ENCODE data around the gene LOX.

LOX gene

DNA sequence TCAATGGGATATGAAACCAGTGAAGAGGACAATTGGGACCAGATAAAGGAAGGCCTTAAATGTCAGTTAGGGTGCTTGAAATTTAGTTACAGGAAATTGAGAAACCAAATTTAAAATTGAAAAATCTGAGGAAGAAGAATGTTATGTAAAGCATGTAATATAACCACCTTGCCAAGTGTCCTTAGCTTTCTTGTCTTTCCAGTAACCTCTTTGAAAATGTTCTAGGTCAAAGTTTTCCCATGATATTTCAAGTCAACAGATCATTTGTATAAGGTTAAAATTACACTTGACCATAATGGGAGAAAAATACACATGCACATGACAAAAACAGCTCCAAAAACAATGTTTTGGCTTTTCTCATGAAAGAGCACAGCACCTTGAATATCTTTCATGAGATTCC is 21.1 kb downstream of the LOX start:
- Histone ChIP-seq H3K56ac (ENCODE audit: low read length) (no peak overlapping the region), H3K4me1 (ENCODE audit: control insufficient read depth, low read depth, low read length) (no peaks in the 10 kb centered on the region), H2BK120ac (ENCODE audit: low read depth, low read length) (no peak overlapping the region), H3K4me3 (ENCODE audit: low read length) (no peak overlapping the region), H3K27ac (ENCODE audit: low read depth, low read length) (no peak overlapping the region), H3K4ac (ENCODE audit: low read depth, low read length) (no peak overlapping the region), H3K4me2 (ENCODE audit: low read length) (no peak overlapping the region), H3K27me3 (ENCODE audit: insufficient read depth, low read length, poor library complexity) (no peaks in the 10 kb centered on the region), H3K23ac (ENCODE audit: low read length) (no peak overlapping the region), H2BK15ac (replicated peaks; ENCODE audit: low read depth) (no peak overlapping the region), H3K18ac (ENCODE audit: low read length) (no peak overlapping the region), H4K8ac (ENCODE audit: low read depth, low read length) (no peak overlapping the region), H2AK5ac (ENCODE audit: low read length) (no peak overlapping the region), H3K79me1 (ENCODE audit: low read length) (no peaks in the 10 kb centered on the region), H4K5ac (ENCODE audit: low read length) (no peak overlapping the region), H3K36me3 (ENCODE audit: control insufficient read depth, insufficient read depth, low read length) (no peaks in the 10 kb centered on the region), H2BK5ac (ENCODE audit: low read length) (no peak overlapping the region), H3K9ac (ENCODE audit: low read length) (no peak overlapping the region), H3K79me2 (ENCODE audit: control insufficient read depth, insufficient read depth, low read length) (no peaks in the 10 kb centered on the region)
- no peak for DNase-seq

GRCh38 chr5:122054266-122054665 is 23.8 kb downstream of the LOX start:
- Histone ChIP-seq H3K36me3 (ENCODE audit: control insufficient read depth, insufficient read depth, low read length) (no peaks in the 10 kb centered on the region), H3K79me2 (ENCODE audit: control insufficient read depth, insufficient read depth, low read length) (no peaks in the 10 kb centered on the region), H3K23ac (ENCODE audit: low read length) (no peak overlapping the region), H2AK5ac (ENCODE audit: low read length) (no peak overlapping the region), H3K4me2 (ENCODE audit: low read length) (no peak overlapping the region), H3K4ac (ENCODE audit: low read depth, low read length) (no peak overlapping the region), H3K18ac (ENCODE audit: low read length) (no peak overlapping the region), H4K8ac (ENCODE audit: low read depth, low read length) (no peak overlapping the region), H3K9ac (ENCODE audit: low read length) (no peak overlapping the region), H2BK5ac (ENCODE audit: low read length) (no peak overlapping the region), H3K56ac (ENCODE audit: low read length) (no peak overlapping the region), H3K79me1 (ENCODE audit: low read length) (no peaks in the 10 kb centered on the region), H2BK120ac (ENCODE audit: low read depth, low read length) (no peak overlapping the region), H3K27ac (ENCODE audit: low read depth, low read length) (no peak overlapping the region), H3K4me3 (ENCODE audit: low read length) (no peak overlapping the region), H2BK15ac (replicated peaks; ENCODE audit: low read depth) (no peak overlapping the region), H3K27me3 (ENCODE audit: insufficient read depth, low read length, poor library complexity) (no peaks in the 10 kb centered on the region), H3K4me1 (ENCODE audit: control insufficient read depth, low read depth, low read length) (no peaks in the 10 kb centered on the region), H4K5ac (ENCODE audit: low read length) (no peak overlapping the region)
- no CpG with 5 or more reads among the region's 4 CpGs for WGBS (ENCODE audit: extremely low coverage, insufficient coverage, low lambda C conversion rate)
- no peak for DNase-seq

DNA sequence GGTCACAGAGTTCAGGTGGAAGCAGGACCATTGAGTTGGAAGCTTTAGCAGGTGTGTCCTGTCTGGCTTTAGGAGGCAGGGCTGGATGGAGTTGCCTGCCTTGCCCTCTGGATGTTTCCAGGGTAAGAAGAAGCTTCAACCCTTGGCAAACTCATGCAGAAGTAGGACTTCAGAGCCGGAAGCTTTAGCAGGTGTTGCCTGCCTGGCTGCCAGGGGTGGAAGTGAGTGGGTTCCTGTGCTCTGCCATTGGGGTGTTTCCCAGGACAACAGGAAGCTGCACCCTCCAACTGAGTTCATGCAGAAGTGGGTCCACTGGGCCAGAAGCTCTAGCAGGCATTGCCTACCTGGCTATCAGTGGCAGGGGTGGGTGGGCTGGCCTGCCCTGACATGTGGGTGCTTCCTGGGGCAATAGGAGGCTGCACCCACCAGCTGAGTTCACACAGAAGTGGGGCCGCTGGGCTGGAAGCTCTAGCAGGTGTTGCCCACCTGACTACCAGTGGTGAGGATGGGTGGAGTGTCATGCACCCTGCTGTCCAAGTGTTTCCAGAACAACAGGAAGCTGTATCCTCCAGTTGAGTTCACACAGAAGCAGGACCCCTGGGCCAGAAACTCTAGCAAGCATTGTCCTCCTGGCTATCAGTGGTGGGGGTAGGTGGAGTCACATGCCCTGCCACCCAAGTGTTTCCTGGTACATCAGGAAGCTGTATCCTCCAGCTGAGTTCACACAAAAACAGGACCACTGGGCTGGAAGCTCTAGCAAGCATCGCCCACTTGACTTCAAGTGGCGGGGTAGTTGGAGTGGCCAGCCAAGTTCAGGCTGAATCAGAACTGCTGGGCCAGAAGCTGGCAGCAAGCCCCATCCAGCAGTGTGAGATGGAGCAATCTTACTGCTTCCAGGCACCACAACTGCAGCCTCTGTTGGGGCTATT is 24.6 kb downstream of the LOX start:
- Histone ChIP-seq H3K4ac (ENCODE audit: low read depth, low read length) (no peak overlapping the region), H3K18ac (ENCODE audit: low read length) (no peak overlapping the region), H4K8ac (ENCODE audit: low read depth, low read length) (no peak overlapping the region), H3K4me3 (ENCODE audit: low read length) (no peak overlapping the region), H3K79me1 (ENCODE audit: low read length) (no peaks in the 10 kb centered on the region), H3K9ac (ENCODE audit: low read length) (no peak overlapping the region), H2AK5ac (ENCODE audit: low read length) (no peak overlapping the region), H3K56ac (ENCODE audit: low read length) (no peak overlapping the region), H4K5ac (ENCODE audit: low read length) (no peak overlapping the region), H3K4me1 (ENCODE audit: control insufficient read depth, low read depth, low read length) (no peaks in the 10 kb centered on the region), H3K79me2 (ENCODE audit: control insufficient read depth, insufficient read depth, low read length) (no peaks in the 10 kb centered on the region), H2BK120ac (ENCODE audit: low read depth, low read length) (no peak overlapping the region), H3K27me3 (ENCODE audit: insufficient read depth, low read length, poor library complexity) (no peaks in the 10 kb centered on the region), H3K36me3 (ENCODE audit: control insufficient read depth, insufficient read depth, low read length) (no peaks in the 10 kb centered on the region), H2BK5ac (ENCODE audit: low read length) (no peak overlapping the region), H3K27ac (ENCODE audit: low read depth, low read length) (no peak overlapping the region), H3K4me2 (ENCODE audit: low read length) (no peak overlapping the region), H2BK15ac (replicated peaks; ENCODE audit: low read depth) (no peak overlapping the region), H3K23ac (ENCODE audit: low read length) (no peak overlapping the region)
- DNase-seq: no peak
- WGBS (ENCODE audit: extremely low coverage, insufficient coverage, low lambda C conversion rate): no CpG with 5 or more reads among the region's 4 CpGs

DNA sequence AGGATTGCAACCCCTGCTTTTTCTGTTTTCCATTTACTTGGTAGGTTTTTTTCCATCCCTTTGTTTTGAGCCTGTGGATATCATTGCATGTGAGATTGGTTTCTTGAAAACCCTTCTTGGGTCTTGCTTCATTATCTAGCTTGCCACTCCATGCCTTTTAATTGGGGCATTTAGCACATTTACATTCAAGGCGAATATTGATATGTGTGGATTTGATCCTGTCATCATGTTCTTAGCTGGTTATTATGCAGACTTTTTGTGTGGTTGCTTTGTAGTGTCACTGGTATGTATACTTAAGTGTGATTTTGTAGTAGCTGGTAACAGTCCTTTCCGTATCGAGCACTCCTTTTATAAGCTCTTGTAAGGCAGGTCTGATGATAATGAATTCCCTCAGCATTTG is 26.5 kb downstream of the LOX start:
- H3K4me2 ChIP-seq (ENCODE audit: low read length): no peak overlapping the region
- no CpG with 5 or more reads among the region's 3 CpGs for WGBS (ENCODE audit: extremely low coverage, insufficient coverage, low lambda C conversion rate)
- H3K23ac ChIP-seq (ENCODE audit: low read length): no peak overlapping the region
- H3K9ac ChIP-seq (ENCODE audit: low read length): no peak overlapping the region
- H3K79me1 ChIP-seq (ENCODE audit: low read length): no peaks in the 10 kb centered on the region
- H3K56ac ChIP-seq (ENCODE audit: low read length): no peak overlapping the region
- no peak overlapping the region for H2BK15ac ChIP-seq (replicated peaks; ENCODE audit: low read depth)
- no peak overlapping the region for H3K4me3 ChIP-seq (ENCODE audit: low read length)
- H2BK120ac ChIP-seq (ENCODE audit: low read depth, low read length): no peak overlapping the region
- no peak for DNase-seq
- no peaks in the 10 kb centered on the region for H3K79me2 ChIP-seq (ENCODE audit: control insufficient read depth, insufficient read depth, low read length)
- H3K27me3 ChIP-seq (ENCODE audit: insufficient read depth, low read length, poor library complexity): no peaks in the 10 kb centered on the region
- no peak overlapping the region for H4K8ac ChIP-seq (ENCODE audit: low read depth, low read length)
- no peak overlapping the region for H4K5ac ChIP-seq (ENCODE audit: low read length)
- no peak overlapping the region for H3K18ac ChIP-seq (ENCODE audit: low read length)
- H3K4me1 ChIP-seq (ENCODE audit: control insufficient read depth, low read depth, low read length): no peaks in the 10 kb centered on the region
- no peaks in the 10 kb centered on the region for H3K36me3 ChIP-seq (ENCODE audit: control insufficient read depth, insufficient read depth, low read length)
- no peak overlapping the region for H3K27ac ChIP-seq (ENCODE audit: low read depth, low read length)
- H2AK5ac ChIP-seq (ENCODE audit: low read length): no peak overlapping the region
- H2BK5ac ChIP-seq (ENCODE audit: low read length): no peak overlapping the region
- H3K4ac ChIP-seq (ENCODE audit: low read depth, low read length): no peak overlapping the region

GRCh38 chr5:122050959-122051358 is 27.1 kb downstream of the LOX start:
- H3K4me3 ChIP-seq (ENCODE audit: low read length): no peak overlapping the region
- H3K27ac ChIP-seq (ENCODE audit: low read depth, low read length): no peak overlapping the region
- no peak overlapping the region for H3K23ac ChIP-seq (ENCODE audit: low read length)
- no peak overlapping the region for H4K8ac ChIP-seq (ENCODE audit: low read depth, low read length)
- no peaks in the 10 kb centered on the region for H3K36me3 ChIP-seq (ENCODE audit: control insufficient read depth, insufficient read depth, low read length)
- no peak overlapping the region for H2AK5ac ChIP-seq (ENCODE audit: low read length)
- H2BK120ac ChIP-seq (ENCODE audit: low read depth, low read length): no peak overlapping the region
- no peak overlapping the region for H3K56ac ChIP-seq (ENCODE audit: low read length)
- no peak overlapping the region for H4K5ac ChIP-seq (ENCODE audit: low read length)
- H3K79me1 ChIP-seq (ENCODE audit: low read length): no peaks in the 10 kb centered on the region
- no peak overlapping the region for H3K4me2 ChIP-seq (ENCODE audit: low read length)
- H3K4me1 ChIP-seq (ENCODE audit: control insufficient read depth, low read depth, low read length): no peaks in the 10 kb centered on the region
- H2BK15ac ChIP-seq (replicated peaks; ENCODE audit: low read depth): no peak overlapping the region
- H3K9ac ChIP-seq (ENCODE audit: low read length): no peak overlapping the region
- H3K27me3 ChIP-seq (ENCODE audit: insufficient read depth, low read length, poor library complexity): no peaks in the 10 kb centered on the region
- H3K18ac ChIP-seq (ENCODE audit: low read length): no peak overlapping the region
- no peaks in the 10 kb centered on the region for H3K79me2 ChIP-seq (ENCODE audit: control insufficient read depth, insufficient read depth, low read length)
- DNase-seq: no peak
- no peak overlapping the region for H2BK5ac ChIP-seq (ENCODE audit: low read length)
- no peak overlapping the region for H3K4ac ChIP-seq (ENCODE audit: low read depth, low read length)
